Measurements from ENCODE around the gene INTS12. TPM values are rescaled to one million over a fixed set of nuclear protein-coding genes. Genes with fewer than 3 reads are reported as not detected.

The INTS12 gene
- total RNA-seq, 1 donor from 2014 or later = 22.1 TPM

GRCh38 chr4:105677709-105678108, 30.8 kb downstream of the INTS12 start:
- Mint-ChIP-seq H3K4me3 (no peak overlapping the region), H3K4me1 (peaks cover under 1% of the 10 kb centered on the region)

GRCh38 chr4:105674011-105674410, 34.5 kb downstream of the INTS12 start:
- H3K27me3 Mint-ChIP-seq (ENCODE audit: low read depth) = peaks cover 14% of the 10 kb centered on the region
- no peak overlapping the region for H3K27ac Mint-ChIP-seq
- no peaks in the 10 kb centered on the region for H3K9me3 Mint-ChIP-seq
- no peaks in the 10 kb centered on the region for H3K36me3 Mint-ChIP-seq
- no peak overlapping the region for H3K4me3 Mint-ChIP-seq
- DNase-seq (ENCODE audit: low spot score in 2 of 2, unreplicated experiment in 2 of 2) = no peak
- TF ChIP-seq CTCF (IDR thresholded peaks at IDR 0.05; ENCODE audit: unreplicated experiment) = no peak
- no peaks in the 10 kb centered on the region for H3K4me1 Mint-ChIP-seq

More at GRCh38 chr4:105677709-105678108, 30.8 kb downstream of the INTS12 start:
- Mint-ChIP-seq H3K9me3 (no peaks in the 10 kb centered on the region), H3K27ac (no peak overlapping the region), H3K27me3 (ENCODE audit: low read depth) (peaks cover 6% of the 10 kb centered on the region), H3K36me3 (peaks cover 13% of the 10 kb centered on the region)
- no peak for TF ChIP-seq CTCF (IDR thresholded peaks at IDR 0.05; ENCODE audit: unreplicated experiment)
- DNase-seq (ENCODE audit: low spot score in 2 of 2, unreplicated experiment in 2 of 2) = no peak

GRCh38 chr4:105671301-105671700, 37.2 kb downstream of the INTS12 start:
- no peaks in the 10 kb centered on the region for H3K36me3 Mint-ChIP-seq
- no peak overlapping the region for H3K4me3 Mint-ChIP-seq
- no peaks in the 10 kb centered on the region for H3K4me1 Mint-ChIP-seq
- peaks cover 20% of the 10 kb centered on the region for H3K27me3 Mint-ChIP-seq (ENCODE audit: low read depth)
- H3K9me3 Mint-ChIP-seq = no peaks in the 10 kb centered on the region
- H3K27ac Mint-ChIP-seq = no peak overlapping the region
- TF ChIP-seq CTCF (IDR thresholded peaks at IDR 0.05; ENCODE audit: unreplicated experiment) = no peak
- no peak for DNase-seq (ENCODE audit: low spot score in 2 of 2, unreplicated experiment in 2 of 2)

GRCh38 chr4:105670684-105671083, 37.8 kb downstream of the INTS12 start:
- peaks cover 20% of the 10 kb centered on the region for H3K27me3 Mint-ChIP-seq (ENCODE audit: low read depth)
- TF ChIP-seq CTCF (IDR thresholded peaks at IDR 0.05; ENCODE audit: unreplicated experiment) = no peak
- no peaks in the 10 kb centered on the region for H3K9me3 Mint-ChIP-seq
- no peaks in the 10 kb centered on the region for H3K4me1 Mint-ChIP-seq
- no peak overlapping the region for H3K4me3 Mint-ChIP-seq
- no peak overlapping the region for H3K27ac Mint-ChIP-seq
- no peak for DNase-seq (ENCODE audit: low spot score in 2 of 2, unreplicated experiment in 2 of 2)
- no peaks in the 10 kb centered on the region for H3K36me3 Mint-ChIP-seq

- peaks cover 3% of the 10 kb centered on the region for H3K9me3 Mint-ChIP-seq
Observed at GRCh38 chr4:105666693-105667092, 41.8 kb downstream of the INTS12 start.

More at GRCh38 chr4:105666693-105667092, 41.8 kb downstream of the INTS12 start:
- Mint-ChIP-seq H3K36me3 (peaks cover 2% of the 10 kb centered on the region), H3K27me3 (ENCODE audit: low read depth) (peaks cover 9% of the 10 kb centered on the region), H3K4me3 (no peak overlapping the region), H3K27ac (no peak overlapping the region), H3K4me1 (no peaks in the 10 kb centered on the region)
- DNase-seq (ENCODE audit: low spot score in 2 of 2, unreplicated experiment in 2 of 2) = no peak
- TF ChIP-seq CTCF (IDR thresholded peaks at IDR 0.05; ENCODE audit: unreplicated experiment) = no peak

Measured in mesothelial cell of epicardium (in vitro differentiated cells).